NCI-H1105 treated with DMSO at 0.1 percent for 48 hours (cell line): ENCODE results near the gene ZNF618.

Experiments
- DNase-seq: peaks from one replicate; lab custom pipeline; 2025; lab: John Stamatoyannopoulos, UW

Gene ZNF618

GRCh38 chr9:114098021-114098935, 222.2 kb downstream of the ZNF618 start:
- no peak for DNase-seq

GRCh38 chr9:114098936-114099668, 223.0 kb downstream of the ZNF618 start, which contains the start of gene KIF12:
Gene KIF12, minus strand, starts transcription at chr9:114099292. Its CDS starts 16 bp downstream, at chr9:114099276.
- DNase-seq, result no peak

GRCh38 chr9:114099669-114100270, 223.7 kb downstream of the ZNF618 start:
- no peak for DNase-seq

GRCh38 chr9:114100536-114100935, 224.4 kb downstream of the ZNF618 start:
- no peak for DNase-seq

GRCh38 chr9:114102484-114102883, 226.4 kb downstream of the ZNF618 start:
- DNase-seq, result no peak

- no peak for DNase-seq
These were observed 229.1 kb downstream of the ZNF618 start for GRCh38 chr9:114105236-114105635.
